Activated CD8-positive, alpha-beta memory T cell treated with anti-CD3 and anti-CD28 coated beads, Interleukin-2, amount 50 U/mL, for 4 hours (primary cell): ENCODE measurements around the gene POTEE.
"Not testable (repeated sequence)": the region's sequence is repeated elsewhere in the genome, so short reads cannot be mapped to it uniquely, and the experiment has no call there.

ENCODE experiments used
- DNase-seq: peaks from one replicate; pipeline ENCODE4 v3.0.0-alpha.2; 2020

The POTEE gene

GRCh38 chr2:131209030-131209772, at the start of gene POTEE:
Gene POTEE, plus strand, starts transcription at chr2:131209536. Its CDS starts 8,867 bp downstream, at chr2:131218403.
- not testable (repeated sequence) for DNase-seq

- not testable (repeated sequence) for DNase-seq
Measured at GRCh38 chr2:131165562-131165961, 43.8 kb upstream of the POTEE start.

- DNase-seq: no peak
Measured at GRCh38 chr2:131168538-131168937, 40.8 kb upstream of the POTEE start.

GRCh38 chr2:131178050-131178449, 31.3 kb upstream of the POTEE start:
- not testable (repeated sequence) for DNase-seq

- DNase-seq: not testable (repeated sequence)
Measured at GRCh38 chr2:131178721-131179418, 30.5 kb upstream of the POTEE start.

- DNase-seq: not testable (repeated sequence)
Measured at GRCh38 chr2:131181451-131181850, 27.9 kb upstream of the POTEE start.

GRCh38 chr2:131193421-131193820, 15.9 kb upstream of the POTEE start:
- DNase-seq: not testable (repeated sequence)

- not testable (repeated sequence) for DNase-seq
Measured at GRCh38 chr2:131196186-131196585, 13.2 kb upstream of the POTEE start.

- DNase-seq: no peak
Measured at GRCh38 chr2:131201098-131201497, 8.2 kb upstream of the POTEE start.

GRCh38 chr2:131207839-131208238, 1.5 kb upstream of the POTEE start:
- DNase-seq: not testable (repeated sequence)

- not testable (repeated sequence) for DNase-seq
Measured at GRCh38 chr2:131209773-131210104, 403 bp downstream of the POTEE start.

GRCh38 chr2:131210434-131211211, 1.3 kb downstream of the POTEE start:
- DNase-seq: not testable (repeated sequence)

GRCh38 chr2:131217238-131217986, 8.1 kb downstream of the POTEE start:
- not testable (repeated sequence) for DNase-seq

GRCh38 chr2:131235543-131236449, 26.5 kb downstream of the POTEE start:
- not testable (repeated sequence) for DNase-seq
